Measurements from ENCODE around the gene SETD7.
A peak's percentile ranks its signal among the peaks of the same experiment; 100 is the strongest.

SETD7 gene

DNA sequence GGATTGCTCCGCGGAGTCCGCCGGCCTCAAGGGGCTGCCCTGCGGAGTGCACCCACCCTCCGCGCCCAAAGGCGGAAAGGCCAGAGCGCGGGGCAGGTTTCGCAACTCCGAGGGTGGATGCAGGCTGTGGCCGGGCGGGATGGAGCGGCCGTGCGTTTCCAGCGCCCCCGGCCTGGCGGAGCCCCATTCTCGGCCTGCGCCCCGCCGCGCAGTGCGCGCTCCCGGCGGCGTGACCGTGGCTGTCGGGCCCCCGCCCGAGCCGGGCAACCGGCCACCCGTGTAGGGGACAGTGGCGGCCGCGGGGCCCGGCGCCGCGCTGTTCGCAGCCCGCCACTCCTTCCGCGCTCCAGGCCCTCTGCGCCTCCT, 331 bp downstream of the SETD7 start:
- DNase-seq: peak in 28 of 42 donors; percentile 16 to 71 (median 50)
- intact Hi-C loops (cut with DNase I): loop anchor here (2.0 to 10.0 kb wide), 2 partner anchors 101 to 471 kb away; partner anchors contain the start of gene RAB33B

DNA sequence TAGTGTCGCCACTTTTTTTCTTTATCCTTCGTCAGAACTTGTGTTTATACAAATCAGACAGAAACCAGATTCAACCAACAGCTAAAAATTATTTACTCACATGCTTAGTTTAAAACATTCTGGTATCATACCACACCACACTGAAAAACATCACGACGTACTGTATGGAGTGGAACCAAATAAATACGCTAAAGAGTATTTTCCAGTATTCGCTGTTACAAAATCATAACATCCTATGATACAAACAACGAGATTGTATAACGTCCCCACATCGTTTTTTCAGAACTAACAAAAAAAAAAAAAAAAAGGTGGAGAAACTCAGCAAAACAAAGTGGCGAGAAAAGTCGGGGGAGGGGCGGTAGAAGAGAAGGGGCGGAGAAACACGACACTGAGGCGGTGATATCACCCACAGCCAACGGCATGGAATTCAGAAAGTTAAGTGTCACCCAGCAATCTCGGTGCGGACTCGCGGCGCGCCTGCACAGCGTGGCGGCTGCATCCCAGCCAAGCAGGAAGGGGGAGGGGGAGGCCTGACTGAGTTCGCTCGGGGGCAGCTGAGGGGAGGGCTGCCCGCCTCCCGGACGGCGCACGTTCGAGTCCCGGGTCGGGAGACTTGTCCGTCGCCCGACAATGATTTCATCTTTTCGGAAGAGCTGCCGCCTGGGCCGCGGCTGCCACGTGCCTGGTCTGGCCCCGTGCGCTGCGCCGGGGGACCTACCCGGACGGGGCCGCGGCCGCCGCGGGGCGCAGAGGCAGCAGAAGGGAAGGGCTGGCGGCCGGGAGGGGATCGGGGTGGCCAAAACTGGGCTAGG, 920 bp downstream of the SETD7 start:
- intact Hi-C loops (cut with DNase I): loop anchor here (2.0 to 10.0 kb wide), 2 partner anchors 100 to 470 kb away; partner anchors contain the start of gene RAB33B
- peak; percentile 70 to 94 (median 86) for DNase-seq

DNA sequence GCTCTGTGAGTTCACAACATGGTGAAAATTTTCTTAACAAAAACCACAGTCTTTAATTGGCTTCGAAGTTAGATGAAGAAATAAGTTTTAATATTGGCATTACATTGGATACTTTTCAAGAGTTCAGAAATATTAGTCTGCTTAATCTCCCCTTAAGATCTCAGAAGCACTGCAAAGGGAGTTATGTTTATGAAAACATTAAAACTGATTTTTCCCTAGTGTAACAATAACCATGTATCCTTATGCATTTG, 1.5 kb downstream of the SETD7 start:
- intact Hi-C loops (cut with DNase I): loop anchor here (2.0 to 10.0 kb wide), 2 partner anchors 100 to 470 kb away; partner anchors contain the start of gene RAB33B
- no peak for DNase-seq

DNA sequence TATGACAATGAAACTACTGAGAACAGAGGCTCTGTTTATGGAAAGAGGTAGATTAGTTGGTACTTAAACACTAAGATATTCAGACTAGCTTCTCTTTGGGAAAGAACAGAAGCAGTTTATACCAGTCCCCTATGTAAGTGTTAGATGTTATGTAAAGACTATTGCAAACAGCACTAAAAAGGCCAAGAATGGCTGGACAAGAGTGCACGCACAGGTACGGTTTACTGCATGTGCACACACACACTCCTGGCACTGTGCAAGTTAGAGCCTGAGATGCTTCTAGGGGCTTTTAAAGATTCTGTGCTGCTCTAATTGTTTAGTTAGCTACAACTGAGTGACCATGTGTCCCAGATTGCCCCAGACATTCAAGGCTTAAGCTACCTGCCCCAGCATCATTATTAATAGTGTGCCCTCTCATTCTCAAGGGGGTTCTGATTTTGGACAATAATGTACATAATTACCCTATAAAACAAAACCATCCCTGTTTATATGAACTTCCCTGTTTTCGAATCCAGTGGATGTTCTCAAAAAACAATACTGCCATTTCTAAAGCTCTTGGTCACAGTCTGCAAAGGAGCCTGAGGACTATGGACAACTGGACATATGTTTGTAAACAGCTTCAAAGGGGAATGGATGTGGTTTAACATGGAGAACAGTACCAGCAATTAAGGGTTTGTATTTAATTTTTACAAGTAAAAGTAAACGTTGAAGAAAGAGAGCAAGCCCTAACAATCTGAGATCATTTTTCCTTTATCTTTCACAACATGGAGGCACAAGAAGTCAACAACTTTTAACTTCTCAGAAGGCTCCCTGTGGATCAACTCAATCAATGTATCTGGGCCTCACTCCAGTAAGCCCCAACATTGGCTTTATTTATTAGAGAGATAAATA, 2.0 kb downstream of the SETD7 start:
- intact Hi-C loops (cut with DNase I): loop anchor here (2.0 to 10.0 kb wide), 2 partner anchors 99 to 469 kb away; partner anchors contain the start of gene RAB33B
- peak in 2 of 42 donors; percentile 34 to 39 for DNase-seq

DNA sequence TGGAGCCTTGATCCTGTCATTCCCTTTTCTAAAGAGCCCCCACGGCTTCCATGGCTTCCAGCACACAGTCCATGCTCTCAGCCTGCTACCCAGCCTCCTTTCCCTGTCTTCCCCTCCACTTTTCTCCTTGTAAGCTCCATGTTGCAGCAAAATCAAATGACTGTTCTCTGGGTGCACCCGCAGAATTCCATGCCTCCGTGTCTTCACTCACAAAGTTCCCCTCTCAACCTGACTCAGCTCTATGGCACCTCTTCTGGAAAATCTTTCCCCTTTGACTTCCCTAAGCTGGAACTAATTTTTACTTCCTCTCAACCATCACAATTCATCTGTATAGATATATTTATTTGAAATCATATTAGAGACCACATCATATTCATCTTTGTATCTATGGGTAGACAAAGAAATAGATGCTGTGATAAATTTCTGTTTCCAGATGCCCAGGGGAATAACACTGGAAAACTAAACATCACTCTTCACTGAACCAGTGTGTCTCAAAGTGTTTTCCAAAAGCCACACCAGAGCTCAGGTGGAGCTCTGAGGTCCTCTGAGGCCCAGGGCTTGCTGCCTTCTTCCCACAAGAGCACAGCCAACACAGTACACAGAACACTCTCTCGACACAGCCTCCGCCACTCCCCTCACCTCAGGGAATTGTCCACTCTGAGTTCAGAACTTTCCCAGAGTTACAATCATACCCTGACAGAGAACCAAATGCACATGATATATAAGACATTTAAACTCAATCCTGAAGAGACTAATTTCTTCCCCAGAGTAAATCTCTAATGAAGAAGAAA, 3.3 kb downstream of the SETD7 start:
- intact Hi-C loops (cut with DNase I): loop anchor here (10.0 kb wide), 1 partner anchor 468 kb away; no protein-coding TSS in a partner anchor
- DNase-seq: peak in 2 of 42 donors; percentile 19 to 34

DNA sequence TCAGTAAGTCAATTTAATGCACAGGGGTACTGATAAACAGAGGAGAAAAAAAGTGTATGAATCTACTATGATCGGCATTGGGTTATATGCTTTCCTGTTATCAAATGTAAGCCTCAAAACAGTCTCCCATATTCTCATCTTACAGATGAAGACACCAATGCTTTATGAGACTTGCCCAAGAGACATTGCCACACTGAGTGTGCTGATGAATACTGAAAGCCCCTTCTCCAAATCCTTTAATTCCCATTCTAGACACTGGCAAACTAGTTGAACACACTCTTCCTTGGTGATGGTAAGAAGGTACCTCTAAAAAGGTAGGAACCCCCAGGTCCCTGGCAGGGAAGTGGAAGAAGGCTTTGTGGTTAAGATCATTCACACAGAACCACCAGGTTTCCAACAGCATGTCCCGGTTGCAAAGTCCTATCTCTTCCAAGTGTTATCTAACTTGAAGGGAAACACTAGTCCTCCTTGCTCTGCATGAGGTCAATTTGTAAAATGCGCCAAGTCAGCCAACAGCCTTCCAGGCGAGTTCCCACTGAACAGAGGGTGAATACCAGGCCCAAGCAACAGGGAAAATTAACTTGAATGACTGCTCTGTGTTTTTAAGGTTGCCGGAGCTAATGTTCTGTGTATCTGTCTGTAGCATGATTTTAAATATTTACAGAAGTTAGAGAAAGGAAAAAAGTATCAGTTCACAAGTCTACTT, 5.1 kb downstream of the SETD7 start:
- peak in 3 of 42 donors; percentile 17 to 40 (median 33) for DNase-seq
- intact Hi-C loops (cut with DNase I): loop anchor here (10.0 kb wide), 1 partner anchor 466 kb away; no protein-coding TSS in a partner anchor

DNA sequence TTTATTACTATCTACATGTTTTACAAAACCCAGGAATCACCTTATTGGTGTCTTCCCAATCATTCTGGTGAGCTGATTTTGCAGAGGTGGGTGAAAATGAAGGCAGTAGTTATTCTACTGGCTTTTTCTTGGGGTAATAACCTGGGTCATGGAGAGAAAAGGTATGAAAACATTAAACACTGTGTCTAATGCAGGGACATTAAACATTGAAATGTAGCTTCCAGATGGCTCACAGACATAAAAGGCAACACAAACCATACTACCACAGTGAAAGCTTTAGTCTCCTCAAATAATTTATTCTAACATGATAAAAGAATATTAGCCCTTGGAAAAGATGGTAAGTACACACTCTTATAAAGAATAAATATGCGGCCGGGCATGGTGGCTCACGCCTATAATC, 8.0 kb downstream of the SETD7 start:
- DNase-seq: no peak
- intact Hi-C loops (cut with DNase I): no loop called here

DNA sequence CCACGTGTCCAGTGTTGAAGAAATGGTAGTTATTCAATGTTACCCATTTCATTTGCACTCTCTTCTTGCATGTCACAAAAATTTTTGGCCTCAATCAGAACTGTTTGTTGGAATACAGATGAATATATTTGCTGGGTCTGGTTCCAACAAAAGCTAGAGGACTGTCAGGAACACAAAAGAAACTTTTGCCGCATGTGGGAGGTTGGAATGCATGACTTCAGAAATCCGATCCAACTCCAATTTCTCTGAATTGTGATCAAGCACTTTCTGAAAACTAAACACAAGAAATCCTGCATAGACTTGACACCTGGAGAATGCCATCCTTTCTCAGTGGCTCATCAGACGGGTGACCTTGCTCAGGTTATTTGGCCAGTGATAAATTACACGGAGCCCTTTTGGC, 15.4 kb downstream of the SETD7 start:
- intact Hi-C loops (cut with DNase I): no loop called here
- DNase-seq: no peak

DNA sequence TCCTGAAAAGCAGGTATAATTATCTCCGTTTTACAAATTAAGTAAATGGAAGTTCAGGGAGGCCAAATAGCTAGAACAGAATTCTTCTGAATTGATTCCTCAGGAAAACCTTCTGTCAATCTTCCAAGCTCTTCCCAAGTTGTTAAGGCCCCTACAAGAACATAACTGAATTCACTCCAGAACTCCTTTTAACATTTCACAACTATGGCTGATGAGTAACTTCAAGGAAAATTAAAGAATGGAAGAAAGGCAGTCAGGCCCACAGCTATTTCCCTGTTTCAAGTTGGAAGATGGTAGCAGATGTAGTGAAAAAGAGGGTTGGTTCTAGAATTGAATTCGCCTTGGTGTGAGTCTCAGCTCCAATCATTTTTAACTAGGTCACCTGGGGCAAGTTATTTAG, 15.9 kb downstream of the SETD7 start:
- no peak for DNase-seq
- intact Hi-C loops (cut with DNase I): no loop called here

DNA sequence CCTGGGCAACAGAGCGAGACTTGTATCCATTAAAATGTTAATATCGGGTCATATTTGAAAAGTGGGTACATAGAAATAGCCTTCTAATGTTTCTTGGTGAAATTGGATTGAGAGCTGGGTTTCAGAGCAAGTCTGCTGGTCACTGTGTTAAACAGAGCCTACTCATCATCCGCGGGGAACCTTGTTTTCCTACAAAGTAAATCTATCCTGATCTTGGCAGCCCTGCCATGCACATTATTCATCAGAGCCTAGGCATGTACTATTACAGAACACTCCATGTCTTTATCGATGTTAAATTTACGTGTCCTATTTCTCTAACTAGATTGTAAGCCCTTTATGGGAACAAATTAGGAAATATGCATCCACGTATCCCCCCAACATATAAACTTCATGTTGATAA, 18.7 kb downstream of the SETD7 start:
- DNase-seq: no peak
- intact Hi-C loops (cut with DNase I): no loop called here

DNA sequence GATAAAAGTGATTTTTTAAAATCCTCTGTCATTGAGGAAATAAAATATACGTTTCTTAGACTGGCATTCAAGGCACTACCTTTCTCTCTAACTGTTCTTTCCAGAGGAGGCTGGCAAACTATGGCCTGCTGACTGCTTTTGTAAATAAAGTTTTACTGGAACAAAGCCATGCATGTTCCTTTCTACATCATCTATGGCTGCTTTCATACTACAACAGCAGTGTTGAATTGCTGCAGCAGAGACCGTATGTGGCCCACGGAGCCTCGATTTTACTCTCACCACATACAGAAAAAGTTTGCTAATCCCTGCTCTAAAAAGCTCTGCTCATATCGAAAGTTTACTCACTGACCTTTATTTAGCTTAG, 20.2 kb downstream of the SETD7 start:
- DNase-seq: no peak
- intact Hi-C loops (cut with DNase I): no loop called here

DNA sequence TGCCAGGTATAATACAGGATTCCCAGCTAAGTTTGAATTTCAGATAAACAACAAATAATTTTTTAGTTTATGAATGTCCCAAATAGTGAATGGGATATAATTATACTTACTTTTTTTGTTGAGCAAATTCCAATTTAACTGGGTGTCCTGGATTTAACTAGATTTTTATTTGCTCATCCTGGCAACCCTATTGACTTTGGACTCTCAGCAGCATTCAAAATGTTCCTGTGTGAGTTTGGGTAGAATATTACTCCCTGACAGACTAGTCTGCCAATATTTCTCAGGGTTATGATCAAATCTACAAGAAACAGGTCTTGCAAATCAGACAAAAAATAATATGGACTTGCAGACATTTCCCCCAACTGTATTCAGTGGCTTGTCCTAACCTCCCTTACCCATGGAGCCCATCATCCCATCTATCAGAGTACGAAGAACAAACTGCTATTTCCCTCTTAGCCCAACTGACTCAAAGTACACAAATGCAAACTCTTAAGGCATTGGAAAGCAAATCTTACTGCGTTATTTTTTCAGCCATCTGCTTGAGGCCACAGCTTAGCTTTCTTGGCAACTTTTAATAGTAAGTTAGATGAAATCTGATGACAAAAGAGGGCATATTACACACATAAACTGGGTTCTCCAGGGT, 20.7 kb downstream of the SETD7 start:
- no peak for DNase-seq
- intact Hi-C loops (cut with DNase I): no loop called here

DNA sequence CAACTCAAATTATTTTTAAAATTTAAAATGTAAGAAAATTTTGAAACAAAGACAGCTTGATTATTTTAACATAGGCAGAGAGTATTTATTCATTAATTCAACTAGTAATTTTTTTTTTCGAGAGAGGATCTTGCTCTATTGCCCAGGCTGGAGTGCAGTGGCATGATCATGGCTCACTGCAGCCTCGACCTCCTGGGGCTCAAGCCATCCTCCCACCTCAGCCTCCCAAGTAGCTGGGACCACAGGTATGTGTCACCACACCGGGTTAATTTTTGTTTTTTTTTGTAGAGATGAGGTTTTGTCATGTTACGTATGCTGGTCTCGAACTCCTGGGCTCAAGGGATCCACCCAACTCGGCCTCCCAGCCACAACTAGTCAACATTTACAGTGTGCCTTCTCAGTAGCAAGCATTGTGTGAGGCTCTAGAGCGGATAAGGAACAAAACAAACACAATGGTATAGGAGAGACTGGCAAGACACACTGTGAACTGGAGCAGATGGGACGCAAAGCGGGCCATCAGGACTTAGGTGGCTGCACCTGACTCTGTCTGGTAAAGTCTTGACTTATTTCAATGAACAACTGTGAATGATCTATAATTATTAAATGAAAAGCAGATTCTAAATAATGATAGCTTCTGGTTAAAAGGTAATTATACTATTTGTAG, 21.6 kb downstream of the SETD7 start:
- intact Hi-C loops (cut with DNase I): no loop called here
- no peak for DNase-seq

DNA sequence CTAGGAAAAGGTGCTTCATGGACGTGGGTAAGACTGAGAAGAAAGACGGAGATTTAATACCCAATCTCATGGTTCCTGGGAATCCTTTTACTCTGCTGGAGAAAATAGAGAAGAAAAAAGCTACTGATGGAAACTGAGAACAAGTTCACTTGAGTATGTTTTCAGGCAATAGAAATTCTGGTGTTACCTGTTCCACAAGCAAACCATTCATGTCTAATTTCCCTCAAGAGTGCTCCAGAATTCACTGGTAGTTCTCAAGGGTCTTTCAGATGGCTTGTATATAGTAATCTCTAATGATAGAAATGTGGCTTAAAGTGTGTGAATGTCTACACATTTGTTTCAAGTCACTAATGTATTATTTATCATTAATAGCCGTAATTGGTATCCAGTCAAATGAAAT, 22.5 kb downstream of the SETD7 start:
- intact Hi-C loops (cut with DNase I): no loop called here

DNA sequence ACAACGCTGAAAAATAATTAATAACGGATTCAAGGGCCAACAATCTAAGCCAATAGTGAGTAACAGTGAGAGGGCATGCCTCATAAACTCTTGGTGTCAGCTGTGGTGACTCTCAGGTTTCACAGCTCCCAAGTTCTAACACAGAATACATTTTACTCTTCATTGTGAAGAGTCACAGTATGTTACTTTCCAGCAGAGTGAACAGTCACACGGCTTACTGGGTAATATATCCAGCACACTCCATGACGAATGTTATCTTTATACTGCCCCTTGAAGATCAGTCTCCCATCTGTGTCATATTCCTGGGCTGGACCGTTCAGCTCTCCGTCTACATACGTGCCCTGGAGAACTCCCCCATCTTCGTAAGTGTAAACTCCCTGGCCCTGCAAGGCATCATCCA, 23.1 kb downstream of the SETD7 start:
- DNase-seq: no peak
- intact Hi-C loops (cut with DNase I): no loop called here

More for the DNA sequence above, 22.5 kb downstream of the SETD7 start:
- no peak for DNase-seq

DNA sequence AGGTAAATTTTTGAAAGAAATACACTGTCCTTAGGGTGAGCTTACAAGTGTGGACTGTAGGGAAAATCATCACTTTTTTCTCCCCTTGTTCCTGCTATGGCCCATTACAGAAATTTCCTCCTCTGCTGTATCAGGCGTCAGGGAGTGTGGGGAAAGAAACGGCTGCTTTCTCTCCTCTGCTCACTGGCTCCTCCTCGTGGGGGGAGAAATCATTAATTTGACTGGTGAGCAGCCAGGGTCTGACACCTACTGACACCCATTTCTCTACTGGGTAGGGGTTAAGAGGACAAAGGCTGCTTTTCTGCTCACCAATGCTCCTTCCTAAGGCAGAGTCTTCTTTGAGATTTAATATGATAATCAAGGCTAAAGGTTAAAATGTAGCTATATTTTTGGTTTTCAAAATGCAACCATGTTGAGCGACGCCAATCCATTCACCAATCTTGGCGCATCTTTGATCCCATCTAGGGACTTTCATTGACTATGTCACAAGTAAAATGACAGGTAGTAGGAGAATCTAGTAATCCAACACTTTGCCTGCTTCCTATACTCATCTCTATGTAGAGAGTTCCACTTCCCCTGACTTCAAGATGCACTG, 25.1 kb downstream of the SETD7 start:
- intact Hi-C loops (cut with DNase I): no loop called here
- DNase-seq: peak in 40 of 42 donors; percentile 18 to 91 (median 71)

DNA sequence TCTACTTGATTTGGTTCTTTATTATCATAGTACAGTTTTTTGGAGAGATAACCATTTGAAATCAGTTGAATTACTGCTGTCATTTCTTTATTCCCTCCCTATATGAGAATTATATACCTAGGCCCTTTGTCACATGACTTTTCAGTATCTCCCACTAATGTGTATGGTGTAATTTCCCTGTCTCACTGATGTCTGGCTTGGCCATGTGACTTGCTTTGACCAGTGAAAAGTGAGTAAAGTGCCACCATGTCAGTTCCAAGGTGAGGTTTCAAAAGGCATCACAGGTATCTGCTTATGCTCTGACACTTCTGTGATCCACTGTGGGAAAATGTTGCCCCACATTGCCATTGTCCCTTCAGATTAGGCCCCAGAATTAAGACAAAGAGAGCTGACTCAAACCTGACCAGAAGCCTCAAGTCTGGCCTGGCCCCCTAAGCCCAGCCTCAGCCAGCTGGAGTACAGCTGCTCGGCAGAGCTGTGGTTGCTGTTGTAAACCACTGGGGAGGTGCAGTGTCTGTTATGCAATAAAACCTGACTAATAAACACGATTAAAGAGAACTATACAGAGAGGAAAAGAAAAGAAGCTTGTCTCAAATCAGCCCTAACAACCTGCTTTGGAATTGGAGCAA, 27.5 kb downstream of the SETD7 start:
- intact Hi-C loops (cut with DNase I): no loop called here
- no peak for DNase-seq

Measured in head of caudate nucleus (tissue), 42 donors.